IgD-negative memory B cell (primary cell): Measurements from ENCODE around the gene ARF1. TPM values are rescaled to one million over a fixed set of nuclear protein-coding genes. Genes with fewer than 3 reads are reported as not detected.
A peak's percentile ranks its signal among the peaks of the same experiment; 100 is the strongest.
"Not testable (repeated sequence)": the region's sequence is repeated elsewhere in the genome, so short reads cannot be mapped to it uniquely, and the experiment has no call there.

Source experiments
- H3K27ac Mint-ChIP-seq, 3 donors: one replicate each; pipeline ENCODE4 v1.8.0; 2020 to 2022; ENCODE audit warnings: mild to moderate bottlenecking in 3 of 3, mixed read lengths in 3 of 3, moderate library complexity in 1 of 3
- H3K27me3 Mint-ChIP-seq: one replicate; pipeline ENCODE4 v1.8.0; 2021; ENCODE audit warnings: mixed read lengths
- H3K36me3 Mint-ChIP-seq: one replicate; pipeline ENCODE4 v1.8.0; 2020; ENCODE audit warnings: mild to moderate bottlenecking, mixed read lengths
- H3K4me1 Mint-ChIP-seq, 3 donors: one replicate each; pipeline ENCODE4 v1.8.0; 2020 to 2022; ENCODE audit warnings: mixed read lengths in 3 of 3, mild to moderate bottlenecking in 1 of 3
- H3K4me3 Mint-ChIP-seq, 4 donors: one replicate each; pipeline ENCODE4 v1.8.0; 2020 to 2022; ENCODE audit warnings: mild to moderate bottlenecking in 4 of 4, mixed read lengths in 4 of 4, moderate library complexity in 3 of 4
- H3K9me3 Mint-ChIP-seq, 3 donors: one replicate each; pipeline ENCODE4 v1.8.0; 2020 to 2021; ENCODE audit warnings: mixed read lengths in 3 of 3, mild to moderate bottlenecking in 1 of 3
- polyA plus RNA-seq: library from polyadenylated mRNA; unstranded; fragments of 300-500 nt; fragmentation: Illumina TruSeq; gene quantifications from one replicate; pipeline ENCODE4 v1.2.3, GENCODE V29; 2021

The ARF1 gene
- polyA plus RNA-seq, 1 donor from 2014 or later, result 428 TPM

GRCh38 chr1:228105996-228106799 lies 23.7 kb downstream of the ARF1 start:
- no peaks in the 10 kb centered on the region for H3K36me3 Mint-ChIP-seq
- H3K27ac Mint-ChIP-seq, result peak overlapping the region in 1 of 3 donors; percentile 86
- peaks cover 9 to 24% (median 23%) of the 10 kb centered on the region in 3 donors for H3K4me1 Mint-ChIP-seq
- H3K4me3 Mint-ChIP-seq, result peak overlapping the region in 1 of 4 donors; percentile 86
- no peaks in the 10 kb centered on the region for H3K9me3 Mint-ChIP-seq
- H3K27me3 Mint-ChIP-seq, result no peaks in the 10 kb centered on the region

GRCh38 chr1:228106800-228107054 lies 24.2 kb downstream of the ARF1 start:
- H3K27ac Mint-ChIP-seq, result peak overlapping the region in 1 of 3 donors; percentile 86
- H3K27me3 Mint-ChIP-seq, result no peaks in the 10 kb centered on the region
- peaks cover 9 to 19% (median 19%) of the 10 kb centered on the region in 3 donors for H3K4me1 Mint-ChIP-seq
- peak overlapping the region in 3 of 4 donors; percentile 58 to 86 (median 60) for H3K4me3 Mint-ChIP-seq
- no peaks in the 10 kb centered on the region for H3K36me3 Mint-ChIP-seq
- H3K9me3 Mint-ChIP-seq, result no peaks in the 10 kb centered on the region

- peaks cover 3% of the 10 kb centered on the region for H3K36me3 Mint-ChIP-seq
- no peaks in the 10 kb centered on the region for H3K9me3 Mint-ChIP-seq
- H3K27me3 Mint-ChIP-seq, result no peaks in the 10 kb centered on the region
- peaks cover 9 to 19% (median 16%) of the 10 kb centered on the region in 3 donors for H3K4me1 Mint-ChIP-seq
- peak overlapping the region in 2 of 3 donors; percentile 74 to 86 for H3K27ac Mint-ChIP-seq
- H3K4me3 Mint-ChIP-seq, result peak overlapping the region; percentile 27 to 96 (median 89)
These were observed 25.1 kb downstream of the ARF1 start for GRCh38 chr1:228107636-228108035.

DNA sequence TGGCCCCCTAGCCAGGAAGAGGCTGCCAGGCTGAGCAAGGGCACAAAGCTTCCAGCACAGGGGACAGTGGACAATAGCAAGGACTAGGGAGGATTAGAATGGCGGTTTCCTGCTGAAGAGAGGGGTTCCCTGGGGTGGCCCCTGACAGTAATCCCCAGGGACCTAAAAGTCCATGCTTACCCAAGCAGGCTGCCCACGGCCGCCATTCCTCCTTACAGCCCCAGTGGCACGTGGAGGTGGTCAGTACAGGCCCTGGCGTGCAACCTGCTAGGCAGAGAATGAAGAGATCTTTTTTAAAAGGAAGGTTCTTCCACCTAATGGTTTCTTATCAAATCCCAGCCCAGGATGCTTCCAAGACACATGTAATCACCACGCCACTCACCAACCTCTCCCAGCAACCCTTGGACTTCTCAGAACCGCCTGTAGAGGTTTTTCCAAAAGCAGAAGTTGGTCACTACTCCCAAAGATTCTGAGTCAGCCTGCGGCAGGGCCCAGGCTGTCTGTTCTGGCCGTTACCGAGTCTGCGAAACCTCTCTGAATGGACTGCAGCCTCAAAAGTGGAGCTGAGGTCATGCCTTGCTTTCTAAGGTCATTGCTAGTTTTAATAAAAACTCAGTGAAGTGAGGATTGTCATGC lies 25.7 kb downstream of the ARF1 start:
- Mint-ChIP-seq H3K27ac (peak overlapping the region in 2 of 3 donors; percentile 74 to 86), H3K4me1 (peaks cover 9 to 19% (median 16%) of the 10 kb centered on the region in 3 donors)

GRCh38 chr1:228108742-228109072 lies 26.2 kb downstream of the ARF1 start:
- H3K27me3 Mint-ChIP-seq, result no peaks in the 10 kb centered on the region
- no peaks in the 10 kb centered on the region for H3K9me3 Mint-ChIP-seq

More for the DNA sequence above, 25.7 kb downstream of the ARF1 start:
- Mint-ChIP-seq H3K27me3 (no peaks in the 10 kb centered on the region), H3K36me3 (peaks cover 3% of the 10 kb centered on the region), H3K4me3 (peak overlapping the region; percentile 86 to 96 (median 94)), H3K9me3 (no peaks in the 10 kb centered on the region)

DNA sequence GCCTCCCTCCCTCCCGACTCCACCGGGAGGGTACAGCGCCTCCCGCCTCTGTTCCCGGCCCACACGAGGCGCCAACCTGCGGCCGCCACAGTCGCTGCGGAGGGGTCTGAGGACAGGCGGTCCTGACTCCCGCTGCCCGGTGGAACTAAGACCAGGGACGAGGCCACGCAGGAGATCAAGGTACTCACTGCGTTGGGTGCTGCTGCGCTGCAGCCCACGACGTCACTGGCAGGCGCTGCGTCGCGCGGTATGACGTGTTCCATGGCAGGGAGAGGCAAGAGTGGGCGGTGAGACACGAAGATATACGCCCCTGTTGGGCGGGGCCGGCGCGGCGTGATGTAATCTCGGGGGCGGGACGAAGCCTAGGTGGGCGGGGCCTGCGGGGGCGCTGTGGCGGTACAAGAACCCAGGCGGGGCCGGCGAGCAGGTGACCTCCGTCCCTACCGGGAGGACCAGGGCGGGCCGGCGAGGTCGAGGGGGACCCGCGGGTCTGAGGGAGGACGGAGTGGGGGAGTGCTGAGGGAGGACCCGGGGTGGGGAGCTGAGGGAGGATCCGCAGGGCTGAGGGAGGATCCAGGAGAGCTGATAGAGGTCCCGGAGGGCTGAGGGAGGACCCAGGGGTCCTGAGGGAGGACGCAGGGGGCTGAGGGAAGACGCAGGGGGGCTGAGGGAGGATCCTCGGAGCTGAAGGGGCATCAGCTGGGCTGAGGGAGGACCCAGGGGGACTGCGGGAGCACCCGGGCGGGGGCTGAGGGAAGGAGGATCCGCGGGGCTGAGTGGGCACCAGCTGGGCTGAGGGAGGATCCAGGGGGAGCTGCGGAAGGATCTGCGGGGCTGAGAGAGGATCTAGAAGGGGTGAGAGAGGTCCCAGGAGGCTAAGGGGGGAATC lies 26.8 kb downstream of the ARF1 start, which contains the start of gene MRPL55:
TSS of gene MRPL55 (minus strand) at position 227 of the 889 bp plus-strand sequence. CDS start 1,039 bp downstream, outside the sequence.
- Mint-ChIP-seq H3K9me3 (no peaks in the 10 kb centered on the region), H3K36me3 (peaks cover 3% of the 10 kb centered on the region), H3K4me1 (peaks cover 8 to 14% (median 12%) of the 10 kb centered on the region in 3 donors), H3K27ac (peak within 1 kb of the TSS; percentile 86 to 94 (median 86)), H3K4me3 (peak within 1 kb of the TSS; percentile 86 to 96 (median 94)), H3K27me3 (no peaks in the 10 kb centered on the region)

More at GRCh38 chr1:228108742-228109072, 26.2 kb downstream of the ARF1 start:
- peaks cover 9 to 18% (median 14%) of the 10 kb centered on the region in 3 donors for H3K4me1 Mint-ChIP-seq
- H3K4me3 Mint-ChIP-seq, result peak overlapping the region; percentile 86 to 96 (median 94)
- H3K27ac Mint-ChIP-seq, result peak overlapping the region; percentile 86 to 94 (median 86)
- H3K36me3 Mint-ChIP-seq, result peaks cover 3% of the 10 kb centered on the region

DNA sequence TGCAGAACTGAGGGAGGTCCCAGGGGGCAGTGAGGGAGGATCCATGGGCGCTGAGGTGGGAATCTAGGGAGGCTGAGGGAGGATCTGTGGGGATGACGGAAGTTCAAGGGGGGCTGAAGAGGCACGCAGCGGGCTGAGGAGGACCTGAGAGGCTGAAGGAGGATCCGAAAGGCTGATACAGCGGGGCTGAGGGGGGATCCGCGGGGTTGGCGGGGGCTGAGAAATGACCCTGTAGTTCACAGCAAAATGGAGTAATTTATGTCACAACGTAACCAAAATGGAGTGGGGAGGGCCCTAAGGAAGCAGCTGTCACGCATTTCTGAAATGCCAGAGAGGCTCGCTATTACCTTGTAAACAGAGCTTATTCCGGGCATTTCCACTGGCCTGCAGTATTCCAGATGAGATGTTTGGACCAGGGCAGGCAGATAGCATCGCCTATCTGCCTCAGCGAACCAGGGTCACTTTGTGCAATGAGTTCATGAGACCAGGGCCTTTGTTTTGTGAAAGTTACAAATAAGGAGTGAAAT lies 27.5 kb downstream of the ARF1 start:
- peak overlapping the region in 2 of 3 donors; percentile 86 for H3K27ac Mint-ChIP-seq
- peak overlapping the region; percentile 86 to 96 (median 94) for H3K4me3 Mint-ChIP-seq
- no peaks in the 10 kb centered on the region for H3K9me3 Mint-ChIP-seq
- peaks cover 3% of the 10 kb centered on the region for H3K36me3 Mint-ChIP-seq
- no peaks in the 10 kb centered on the region for H3K27me3 Mint-ChIP-seq
- peaks cover 4 to 14% (median 9%) of the 10 kb centered on the region in 3 donors for H3K4me1 Mint-ChIP-seq

DNA sequence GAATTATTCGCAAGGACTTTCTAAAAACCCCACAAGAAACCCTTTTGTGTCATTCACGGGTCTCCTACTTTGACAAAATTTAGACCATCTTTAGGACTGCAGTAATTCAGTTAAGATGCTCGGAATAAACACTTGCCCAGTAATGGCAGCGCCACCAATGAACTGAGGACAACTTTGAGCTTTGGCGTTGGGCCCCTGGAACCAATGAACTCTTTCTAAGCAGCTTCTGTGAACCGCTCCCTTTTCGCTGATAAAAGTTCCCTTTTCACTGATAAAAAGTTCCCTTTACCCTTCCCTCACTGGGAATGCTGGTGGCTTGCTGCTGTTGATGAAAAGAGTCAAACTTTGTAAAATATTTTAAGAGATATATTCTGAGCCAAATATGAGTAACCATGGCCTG lies 28.0 kb downstream of the ARF1 start:
- Mint-ChIP-seq H3K27me3 (no peaks in the 10 kb centered on the region), H3K4me1 (peaks cover 4 to 14% (median 9%) of the 10 kb centered on the region in 3 donors), H3K27ac (no peak overlapping the region), H3K9me3 (no peaks in the 10 kb centered on the region), H3K36me3 (peaks cover 3% of the 10 kb centered on the region), H3K4me3 (peak overlapping the region in 2 of 4 donors; percentile 79 to 86)

DNA sequence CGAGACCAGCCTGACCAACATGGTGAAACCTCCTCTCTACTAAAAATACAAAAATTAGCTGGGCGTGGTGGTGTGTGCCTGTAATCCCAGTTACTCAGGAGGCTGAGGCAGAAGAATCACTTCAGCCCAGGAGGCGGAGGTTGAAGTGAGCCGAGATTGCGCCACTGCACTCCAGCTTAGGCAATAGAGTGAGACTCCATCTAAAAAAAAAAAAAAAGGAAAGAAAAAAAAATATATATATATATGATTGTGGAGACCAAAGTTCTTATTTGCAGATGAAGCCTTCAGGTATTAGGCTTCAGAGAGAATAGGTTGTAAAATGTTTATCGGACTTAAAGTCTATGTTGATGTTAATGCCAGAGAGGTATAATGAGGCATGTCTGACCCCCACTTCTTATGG lies 28.8 kb downstream of the ARF1 start:
- H3K27ac Mint-ChIP-seq, H3K27me3 Mint-ChIP-seq, H3K4me3 Mint-ChIP-seq, H3K36me3 Mint-ChIP-seq, H3K9me3 Mint-ChIP-seq: not testable (repeated sequence)
- H3K4me1 Mint-ChIP-seq, result peaks cover 4 to 14% (median 9%) of the 10 kb centered on the region in 3 donors

DNA sequence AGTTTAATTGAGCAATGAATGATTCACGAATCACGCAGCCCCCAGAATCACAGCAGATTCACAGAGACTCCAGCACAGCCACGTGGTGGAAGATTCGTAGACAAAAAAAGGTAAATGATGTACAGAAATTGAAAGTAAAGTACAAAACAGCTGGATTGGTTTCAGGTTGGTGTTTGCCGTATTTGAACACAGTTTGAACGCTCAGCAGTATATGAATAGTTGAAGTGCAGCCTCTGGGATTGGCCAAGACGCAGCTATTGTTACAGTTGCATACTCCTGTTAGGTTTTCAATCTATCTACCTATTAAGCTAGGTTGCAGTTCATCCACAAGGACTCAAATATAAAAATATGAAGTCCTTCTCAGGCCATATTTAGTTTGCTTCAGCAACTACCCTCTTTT lies 29.7 kb downstream of the ARF1 start:
- Mint-ChIP-seq H3K27ac (no peak overlapping the region), H3K4me1 (peaks cover 4 to 14% (median 9%) of the 10 kb centered on the region in 3 donors), H3K4me3 (peak overlapping the region in 1 of 4 donors; percentile 62), H3K27me3 (no peaks in the 10 kb centered on the region), H3K9me3 (no peaks in the 10 kb centered on the region), H3K36me3 (peaks cover 3% of the 10 kb centered on the region)

DNA sequence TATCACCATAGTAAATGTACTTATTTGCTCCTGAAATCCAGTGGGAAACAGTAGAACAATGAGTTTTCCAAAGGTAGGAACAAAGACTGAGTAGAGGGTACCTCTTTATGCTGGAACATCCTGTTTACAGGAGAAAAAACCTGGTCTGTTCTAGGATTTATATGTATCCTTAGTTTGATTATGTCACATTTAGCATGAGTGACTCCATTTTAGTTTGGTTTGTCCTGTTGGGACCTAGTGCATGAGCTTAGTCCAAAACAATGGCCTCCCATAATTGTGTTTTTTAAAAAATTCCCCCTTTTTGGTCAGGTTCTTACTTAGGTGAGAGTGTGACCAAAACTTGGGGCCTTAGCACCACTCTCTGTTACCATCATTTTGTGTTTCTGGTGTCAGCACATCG lies 30.1 kb downstream of the ARF1 start:
- Mint-ChIP-seq H3K9me3 (no peaks in the 10 kb centered on the region), H3K4me3 (peak overlapping the region in 1 of 4 donors; percentile 62), H3K27ac (peak overlapping the region in 1 of 3 donors; percentile 19), H3K36me3 (peaks cover 3% of the 10 kb centered on the region), H3K27me3 (no peaks in the 10 kb centered on the region), H3K4me1 (peaks cover 4 to 14% (median 9%) of the 10 kb centered on the region in 3 donors)

DNA sequence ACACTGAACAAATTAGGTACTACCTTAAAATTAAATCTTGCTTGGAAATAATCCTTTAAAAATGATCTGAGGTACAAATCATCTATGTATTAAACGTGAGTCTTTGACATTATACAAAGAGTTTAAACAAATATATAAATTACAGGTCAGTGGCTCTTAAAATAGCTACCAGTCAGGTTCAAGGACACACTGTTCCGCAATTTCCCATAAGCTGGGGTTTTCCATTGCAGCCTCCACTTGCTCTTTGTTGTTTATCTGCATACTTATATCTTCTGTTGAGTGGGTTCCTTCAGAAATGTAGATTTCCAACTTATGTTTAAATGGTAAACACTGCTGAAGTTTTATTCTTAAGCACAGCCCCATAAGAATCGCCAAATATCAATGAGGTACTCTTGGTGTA lies 32.3 kb downstream of the ARF1 start:
- Mint-ChIP-seq H3K27ac (no peak overlapping the region), H3K4me3 (no peak overlapping the region), H3K36me3 (peaks cover 7% of the 10 kb centered on the region), H3K27me3 (no peaks in the 10 kb centered on the region), H3K9me3 (no peaks in the 10 kb centered on the region), H3K4me1 (peaks cover 0 to 2% (median 0%) of the 10 kb centered on the region in 3 donors)

DNA sequence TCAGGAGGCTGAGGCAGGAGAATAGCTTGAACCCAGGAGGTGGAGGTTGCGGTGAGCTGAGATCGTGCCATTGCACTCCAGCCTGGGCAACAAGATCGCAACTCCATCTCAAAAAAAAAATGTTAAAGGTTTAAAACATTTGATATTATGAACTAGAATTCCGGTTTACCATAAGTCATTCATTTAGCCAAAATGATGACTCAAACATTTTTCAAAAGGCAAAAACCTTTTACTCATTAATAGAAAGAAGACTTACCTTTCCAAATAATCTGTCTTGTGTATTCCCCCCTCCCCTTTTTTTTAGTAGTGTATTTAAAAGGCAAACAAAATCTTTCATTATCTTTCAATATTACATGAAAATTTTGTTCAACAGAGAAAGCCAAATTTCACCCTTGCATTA lies 34.8 kb downstream of the ARF1 start:
- no peaks in the 10 kb centered on the region for H3K27me3 Mint-ChIP-seq
- H3K4me1 Mint-ChIP-seq, result peaks cover 0 to 6% (median 4%) of the 10 kb centered on the region in 3 donors
- H3K36me3 Mint-ChIP-seq, result peaks cover 4% of the 10 kb centered on the region
- H3K27ac Mint-ChIP-seq, result peak overlapping the region in 1 of 3 donors; percentile 40
- no peak overlapping the region for H3K4me3 Mint-ChIP-seq
- H3K9me3 Mint-ChIP-seq, result no peaks in the 10 kb centered on the region

GRCh38 chr1:228118040-228118439 lies 35.5 kb downstream of the ARF1 start:
- Mint-ChIP-seq H3K4me3 (no peak overlapping the region), H3K36me3 (peaks cover 4% of the 10 kb centered on the region), H3K9me3 (no peaks in the 10 kb centered on the region), H3K27ac (no peak overlapping the region), H3K27me3 (no peaks in the 10 kb centered on the region), H3K4me1 (peaks cover 0 to 6% (median 4%) of the 10 kb centered on the region in 3 donors)
